ENCODE data around the gene CNTN4.

Gene CNTN4

DNA sequence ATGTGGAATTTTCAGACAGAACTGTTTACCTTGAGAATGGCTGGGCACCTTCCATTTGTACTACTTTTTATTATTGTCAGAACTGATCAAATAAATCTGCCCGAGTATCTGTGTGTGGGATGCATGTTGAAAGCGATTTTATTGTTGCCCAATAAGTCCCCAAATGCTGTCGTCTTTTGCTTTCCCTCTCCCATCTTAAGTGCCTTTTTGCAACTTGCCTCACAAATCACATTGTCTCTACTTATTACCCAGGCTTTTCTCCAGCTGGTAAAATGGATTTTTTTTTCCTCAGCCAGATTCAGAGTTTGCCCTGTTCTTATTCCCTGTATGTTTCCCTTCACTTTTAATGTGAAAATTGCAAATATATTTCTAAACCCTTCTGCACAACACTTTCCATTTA lies 163.1 kb downstream of the CNTN4 start:
- DNase-seq (ENCODE audit: low read depth in 1 of 2, low spot score in 1 of 2) = no peak

DNA sequence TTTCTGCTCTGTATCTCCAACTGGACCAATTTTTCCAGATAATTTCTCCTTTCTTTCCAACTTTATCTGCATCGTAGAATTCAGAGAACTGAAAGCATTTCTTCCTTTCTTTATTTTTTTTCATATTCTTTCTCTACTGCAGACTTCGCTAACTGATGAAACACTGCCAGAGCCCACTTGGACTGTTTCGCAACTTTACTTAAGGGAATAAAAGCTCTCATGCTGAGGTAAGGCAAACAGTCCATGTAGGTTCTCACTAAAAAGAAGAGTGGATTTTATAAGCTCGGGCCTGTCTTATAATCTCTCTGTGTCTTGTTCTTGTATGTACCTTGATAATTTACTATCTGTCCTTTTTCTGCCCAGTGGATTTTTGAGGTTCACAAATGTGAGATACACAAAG lies 163.5 kb downstream of the CNTN4 start:
- no peak for DNase-seq (ENCODE audit: low read depth in 1 of 2, low spot score in 1 of 2)

DNA sequence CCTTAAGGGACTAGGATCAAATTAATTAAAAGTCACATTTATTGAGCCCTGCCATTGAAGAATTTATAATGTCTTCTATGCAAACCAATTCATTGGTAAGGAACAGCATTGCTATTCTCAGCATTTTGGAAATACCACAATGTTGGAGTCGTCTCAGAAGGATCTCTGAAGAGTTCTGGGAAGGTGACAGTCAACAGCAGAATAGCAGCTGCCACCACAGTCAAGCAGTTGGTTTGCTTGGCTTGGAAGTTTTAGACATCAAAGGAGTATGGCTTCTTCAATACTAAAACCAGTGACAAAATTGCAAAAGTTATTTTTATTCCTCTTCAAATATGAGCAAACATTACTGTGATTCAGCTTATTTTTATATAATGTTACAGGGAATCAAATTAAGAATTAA lies 167.9 kb downstream of the CNTN4 start:
- no peak for DNase-seq (ENCODE audit: low read depth in 1 of 2, low spot score in 1 of 2)

DNA sequence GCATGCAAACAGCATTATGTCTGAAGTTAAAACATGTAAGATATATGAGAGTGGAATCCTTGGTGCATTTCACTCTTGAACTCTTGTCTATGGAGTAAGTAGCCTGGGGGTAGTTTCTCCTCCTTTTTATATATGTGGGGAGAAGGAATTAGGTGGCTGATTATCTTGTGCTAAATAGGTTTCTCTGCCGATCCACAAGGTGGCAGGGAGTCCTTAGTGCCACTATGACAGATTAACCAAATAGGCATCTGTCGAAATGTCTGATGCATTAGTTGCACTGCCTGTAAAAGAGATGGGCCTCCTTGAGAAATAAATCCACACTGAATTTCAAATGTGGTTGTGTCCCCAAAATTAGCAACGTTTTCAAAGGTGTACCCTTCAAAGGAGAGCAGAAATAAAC lies 170.1 kb downstream of the CNTN4 start:
- DNase-seq (ENCODE audit: low read depth in 1 of 2, low spot score in 1 of 2) = no peak

DNA sequence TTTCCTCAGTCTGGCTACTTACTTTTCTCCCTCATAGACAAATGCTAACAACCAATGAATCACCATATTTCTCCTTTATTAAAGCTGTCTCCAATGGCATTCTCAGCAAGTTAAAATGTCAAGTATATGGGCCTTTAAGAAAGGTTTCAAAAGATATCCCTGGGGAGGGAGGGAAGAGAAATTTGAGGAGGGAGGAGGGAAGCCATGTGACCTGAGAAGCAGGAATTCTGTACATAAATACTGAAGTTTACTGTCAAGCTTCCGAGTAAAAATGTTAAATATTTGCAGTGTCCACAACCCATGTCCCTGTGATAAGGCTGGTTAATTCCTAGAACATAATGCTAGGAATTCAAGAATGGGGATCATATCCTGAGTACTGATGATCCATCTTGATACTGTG lies 175.9 kb downstream of the CNTN4 start:
- DNase-seq (ENCODE audit: low read depth in 1 of 2, low spot score in 1 of 2) = no peak

DNA sequence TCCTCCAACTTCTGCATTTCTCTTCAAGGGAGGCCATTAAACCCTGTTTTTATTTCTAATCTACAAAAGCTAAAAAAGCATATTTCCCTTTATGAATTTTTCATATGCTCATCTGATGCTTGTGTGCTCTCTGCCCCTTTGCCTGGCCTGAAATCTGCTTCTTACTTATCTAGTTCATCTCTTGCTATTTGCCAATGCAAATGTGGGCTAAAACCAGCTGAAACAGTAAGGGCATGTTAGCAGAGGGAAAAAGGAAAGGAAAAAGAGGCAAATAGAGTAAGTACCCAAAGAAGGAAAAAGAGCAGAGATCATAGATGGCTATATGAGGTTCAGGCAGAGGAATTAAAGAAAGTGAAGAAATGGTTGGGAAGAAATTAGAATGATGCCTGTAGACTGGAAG lies 185.2 kb downstream of the CNTN4 start:
- no peak for DNase-seq (ENCODE audit: low read depth in 1 of 2, low spot score in 1 of 2)

DNA sequence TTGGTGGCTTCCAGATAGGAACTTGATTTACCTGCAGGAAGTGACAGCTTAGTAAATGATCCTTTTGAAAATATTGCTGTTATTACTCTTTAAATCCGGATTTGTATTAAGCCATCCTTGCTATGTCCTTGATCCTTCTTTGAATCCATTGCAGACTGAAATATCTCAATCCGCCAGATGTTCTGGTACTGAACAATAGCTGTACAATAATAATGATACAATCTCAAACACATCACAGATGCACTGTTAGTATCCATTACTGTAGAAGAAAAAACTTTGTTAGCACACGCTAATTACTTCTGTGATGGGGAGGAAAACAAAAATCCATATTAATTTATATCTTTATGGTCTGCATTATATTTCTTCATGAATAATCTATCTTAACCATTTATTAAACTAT lies 202.3 kb downstream of the CNTN4 start:
- DNase-seq (ENCODE audit: low read depth in 1 of 2, low spot score in 1 of 2) = no peak

DNA sequence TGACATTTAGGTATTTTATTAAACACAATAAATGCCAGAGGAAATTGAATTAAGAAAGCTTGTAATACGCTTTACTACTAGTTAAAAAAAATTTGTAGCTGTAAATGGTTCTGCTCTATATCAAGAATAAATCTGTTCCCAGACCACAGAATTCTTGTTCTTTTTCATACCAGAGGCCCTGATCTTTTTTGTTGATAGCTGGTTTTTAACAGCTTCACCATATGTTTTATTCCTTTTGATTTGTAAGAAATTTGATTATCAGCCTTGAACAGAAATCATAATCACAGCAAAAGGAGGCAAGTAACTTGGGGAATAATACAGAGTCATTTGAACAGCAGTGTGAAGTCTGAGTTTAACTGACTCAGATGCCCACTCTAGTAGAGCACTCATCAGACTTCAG lies 202.7 kb downstream of the CNTN4 start:
- DNase-seq (ENCODE audit: low read depth in 1 of 2, low spot score in 1 of 2) = no peak

DNA sequence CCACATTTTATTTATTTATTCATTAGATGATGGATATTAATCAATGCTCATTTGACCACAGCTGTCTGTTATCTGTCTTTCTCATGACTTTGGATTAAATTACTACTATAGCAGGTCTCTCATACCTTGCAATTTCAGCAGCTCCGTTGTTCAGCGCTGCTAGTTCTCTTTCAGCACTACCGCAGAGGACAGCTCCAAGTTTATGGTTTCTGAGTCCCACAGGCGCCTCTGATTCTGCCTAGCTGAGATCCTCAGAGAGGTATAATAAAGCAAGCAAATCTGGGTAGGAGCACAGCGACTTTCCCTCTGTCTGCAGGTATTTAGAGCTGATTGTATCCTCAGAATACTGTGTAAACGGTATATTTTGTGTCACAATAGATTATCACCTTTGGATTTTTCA lies 204.9 kb downstream of the CNTN4 start:
- no peak for DNase-seq (ENCODE audit: low read depth in 1 of 2, low spot score in 1 of 2)

DNA sequence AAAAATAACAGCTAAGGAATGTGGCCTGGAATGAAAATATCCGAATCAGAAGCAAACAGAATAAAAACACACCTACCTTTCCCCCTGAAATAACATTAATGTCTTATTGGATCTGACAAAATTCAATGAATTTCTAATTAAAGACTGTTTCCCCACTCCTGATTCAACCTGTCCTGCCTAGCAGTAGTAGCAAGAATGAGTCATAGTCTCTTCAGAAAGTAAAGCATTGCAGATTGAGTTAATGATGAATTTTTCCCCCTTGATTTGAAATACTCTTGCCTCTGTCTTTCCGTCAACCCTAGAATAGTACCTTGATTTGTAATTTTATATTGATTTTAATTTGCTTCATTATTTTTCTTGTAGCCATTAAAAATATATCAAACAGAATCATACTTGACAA lies 212.4 kb downstream of the CNTN4 start:
- no peak for DNase-seq (ENCODE audit: low read depth in 1 of 2, low spot score in 1 of 2)

DNA sequence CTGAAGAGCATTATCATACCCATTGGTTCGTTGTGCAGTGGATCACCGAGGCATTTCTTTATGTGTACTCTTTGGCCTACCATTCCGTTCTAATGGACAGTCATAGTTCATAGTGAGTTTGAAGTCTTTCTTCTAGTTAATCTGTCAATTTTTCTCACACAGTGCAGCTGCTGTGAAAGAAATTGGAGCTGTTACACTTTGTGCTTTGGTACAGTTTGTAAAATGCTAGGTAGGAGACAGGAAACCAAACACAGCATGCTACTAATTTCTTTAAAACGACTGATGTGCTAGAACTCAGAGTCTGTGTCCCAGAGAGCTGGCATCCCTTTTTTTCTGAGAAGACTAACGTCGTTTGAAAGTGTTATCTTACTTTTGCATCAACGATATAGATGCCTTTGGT lies 218.9 kb downstream of the CNTN4 start:
- no peak for DNase-seq (ENCODE audit: low read depth in 1 of 2, low spot score in 1 of 2)

DNA sequence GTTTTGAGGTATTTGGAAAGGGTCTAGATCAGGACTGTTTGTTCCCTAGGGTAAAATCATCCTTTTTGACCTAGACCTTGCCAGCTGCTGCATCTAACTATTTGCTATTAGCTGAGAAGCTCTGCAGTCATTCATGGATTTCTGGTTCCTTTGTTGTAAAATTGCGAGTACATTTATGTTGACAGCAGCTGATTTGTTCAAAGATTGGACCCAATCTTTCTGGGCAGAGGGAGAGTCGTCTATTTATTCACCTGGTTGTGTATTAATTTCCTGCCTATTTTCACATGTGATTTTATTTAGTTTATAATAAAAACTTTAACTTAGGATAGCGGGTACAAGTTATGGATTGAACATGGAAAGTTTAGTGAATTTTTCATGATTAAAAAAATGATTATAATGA lies 236.3 kb downstream of the CNTN4 start:
- DNase-seq (ENCODE audit: low read depth in 1 of 2, low spot score in 1 of 2) = no peak

DNA sequence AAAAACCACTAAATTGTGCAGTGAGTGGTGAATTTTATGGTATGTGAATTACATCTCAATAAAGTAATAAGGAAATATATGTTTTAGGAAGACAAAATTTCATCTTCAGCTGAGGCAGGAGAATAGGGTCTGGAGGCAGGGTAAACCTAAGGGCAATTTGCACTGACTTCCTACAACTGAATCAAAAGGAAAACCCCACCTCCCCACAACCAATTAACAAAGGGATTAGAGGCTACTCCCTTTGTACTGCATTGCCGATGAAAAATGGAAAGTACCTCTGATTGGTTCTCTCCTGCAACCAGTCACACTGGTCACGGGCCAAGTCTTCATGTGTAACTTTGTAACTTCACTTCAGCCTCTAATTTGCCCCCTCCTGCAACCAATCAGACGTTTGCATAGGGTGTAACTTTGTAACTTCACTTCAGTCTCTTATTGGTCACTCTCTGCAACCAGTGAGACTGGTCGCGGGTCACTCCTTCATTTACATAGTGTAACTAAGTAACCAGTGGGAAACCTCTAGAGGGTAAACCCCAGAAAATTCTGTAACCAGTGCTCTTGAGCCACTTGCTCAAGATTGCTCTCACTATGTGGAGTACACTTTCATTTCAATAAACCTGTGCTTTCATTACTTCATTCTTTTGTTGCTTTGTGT lies 244.5 kb downstream of the CNTN4 start:
- no peak for DNase-seq (ENCODE audit: low read depth in 1 of 2, low spot score in 1 of 2)

DNA sequence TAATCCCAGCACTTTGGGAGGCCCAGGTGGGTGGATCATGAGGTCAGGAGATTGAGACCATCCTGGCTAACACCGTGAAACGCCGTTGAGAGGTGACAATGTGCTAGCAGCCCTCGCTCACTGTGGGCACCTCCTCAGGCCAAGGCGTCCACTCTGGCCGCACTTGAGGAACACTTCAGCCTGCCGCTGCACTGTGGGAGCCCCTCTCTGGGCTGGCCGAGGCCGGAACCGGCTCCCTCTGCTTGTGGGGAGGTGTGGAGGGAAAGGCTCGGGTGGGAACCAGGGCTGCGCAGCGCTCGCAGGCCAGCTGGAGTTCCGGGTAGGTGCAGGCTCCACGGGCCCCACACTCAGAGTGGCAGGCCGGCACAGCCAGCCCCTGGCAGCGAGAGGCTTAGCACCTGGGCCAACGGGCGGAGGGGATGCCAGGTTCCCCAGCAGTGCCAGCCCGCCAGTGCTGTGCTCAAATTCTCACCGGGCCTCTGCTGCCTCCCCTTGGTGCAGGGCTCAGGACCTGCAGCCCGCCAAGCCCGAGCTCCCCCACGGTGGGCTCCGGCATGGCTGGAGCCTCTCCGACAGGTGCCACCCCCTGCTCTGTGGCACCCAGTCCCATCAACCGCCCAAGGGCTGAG lies 253.6 kb downstream of the CNTN4 start:
- DNase-seq (ENCODE audit: low read depth in 1 of 2, low spot score in 1 of 2) = no peak

DNA sequence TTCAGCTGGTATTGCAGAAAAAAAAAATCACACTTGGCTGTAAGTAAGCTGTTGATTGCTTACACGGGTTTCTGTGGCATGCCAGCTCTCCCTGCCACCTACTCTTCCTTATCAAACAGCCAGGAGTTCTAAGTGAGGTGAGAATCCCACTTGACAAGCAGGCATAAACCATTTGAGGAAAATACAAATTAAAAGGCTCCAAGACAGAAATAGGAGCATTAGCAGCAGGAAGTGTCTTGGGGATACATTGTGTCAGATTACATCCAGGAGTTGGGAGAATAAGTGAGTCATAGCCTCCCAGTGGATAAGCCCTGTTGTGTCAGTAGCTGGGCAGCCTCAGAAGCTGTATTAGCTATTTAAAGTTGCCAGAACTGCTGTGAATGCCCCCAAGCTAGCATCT lies 256.0 kb downstream of the CNTN4 start:
- DNase-seq (ENCODE audit: low read depth in 1 of 2, low spot score in 1 of 2) = no peak

DNA sequence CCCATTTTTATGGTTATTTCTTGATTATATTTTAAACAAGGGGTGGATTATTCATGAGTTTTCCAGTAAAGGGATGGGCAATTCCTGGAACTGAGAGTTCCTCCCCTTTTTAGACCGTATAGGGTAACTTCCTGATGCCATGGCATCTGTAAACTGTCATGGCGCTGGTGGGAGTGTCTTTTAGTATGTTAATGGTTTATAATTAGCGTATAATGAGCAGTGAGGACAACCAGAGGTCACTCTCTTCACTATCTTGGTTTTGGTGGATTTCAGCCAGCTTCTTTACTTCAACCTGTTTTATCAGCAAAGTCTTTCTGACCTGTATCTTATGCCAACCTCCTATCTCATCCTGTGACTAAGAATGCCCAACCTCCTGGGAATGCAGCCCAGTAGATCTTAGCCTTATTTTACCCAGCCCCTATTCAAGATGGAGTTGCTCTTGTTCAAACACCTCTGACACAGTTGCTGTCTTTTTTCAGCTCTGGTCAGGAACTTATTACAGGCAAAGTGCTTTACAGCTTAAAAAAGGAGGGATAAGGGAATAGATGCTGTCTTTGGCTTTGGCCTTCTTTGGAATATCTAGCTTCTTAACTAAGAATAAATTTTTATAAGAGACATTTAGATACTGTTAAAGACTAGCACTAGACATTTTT lies 257.8 kb downstream of the CNTN4 start:
- DNase-seq (ENCODE audit: low read depth in 1 of 2, low spot score in 1 of 2) = no peak

DNA sequence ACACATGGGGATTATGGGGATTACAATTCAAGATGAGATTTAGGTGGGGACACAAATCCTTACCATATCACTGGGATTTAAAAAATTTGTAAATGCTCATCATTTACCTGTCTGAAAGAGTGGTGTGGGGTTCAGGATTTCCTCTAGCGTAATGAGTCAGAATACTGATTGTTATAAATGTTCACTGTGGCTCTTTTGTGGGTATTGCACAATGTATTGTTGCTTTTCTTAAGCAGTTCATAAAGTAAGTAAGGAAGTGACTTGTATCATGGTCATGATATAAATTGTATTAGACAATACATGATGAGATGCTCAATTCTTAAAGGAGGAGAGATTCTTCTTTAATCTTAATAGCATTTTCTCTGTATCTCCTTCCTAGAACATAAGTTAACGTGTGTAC lies 262.1 kb downstream of the CNTN4 start:
- no peak for DNase-seq (ENCODE audit: low read depth in 1 of 2, low spot score in 1 of 2)

DNA sequence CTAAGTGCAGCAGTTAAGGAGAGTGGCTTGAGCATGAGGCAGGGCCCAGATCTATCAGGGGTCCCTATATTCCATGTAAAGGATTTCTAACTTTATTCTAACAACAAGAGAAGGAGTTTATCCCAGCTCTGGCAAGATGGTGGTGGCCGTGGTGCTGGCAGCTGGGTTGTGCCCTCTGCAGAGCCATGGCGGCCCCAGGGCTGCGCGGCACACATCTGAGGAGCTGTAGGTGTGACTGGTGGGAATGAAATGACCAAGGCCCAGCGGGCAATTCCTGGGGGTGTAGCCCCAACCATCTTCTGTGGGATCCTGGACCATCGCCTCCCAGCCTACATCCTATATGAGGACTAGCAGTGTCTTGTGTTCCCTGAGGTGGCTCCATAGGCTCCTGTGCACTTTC lies 263.5 kb downstream of the CNTN4 start:
- no peak for DNase-seq (ENCODE audit: low read depth in 1 of 2, low spot score in 1 of 2)

DNA sequence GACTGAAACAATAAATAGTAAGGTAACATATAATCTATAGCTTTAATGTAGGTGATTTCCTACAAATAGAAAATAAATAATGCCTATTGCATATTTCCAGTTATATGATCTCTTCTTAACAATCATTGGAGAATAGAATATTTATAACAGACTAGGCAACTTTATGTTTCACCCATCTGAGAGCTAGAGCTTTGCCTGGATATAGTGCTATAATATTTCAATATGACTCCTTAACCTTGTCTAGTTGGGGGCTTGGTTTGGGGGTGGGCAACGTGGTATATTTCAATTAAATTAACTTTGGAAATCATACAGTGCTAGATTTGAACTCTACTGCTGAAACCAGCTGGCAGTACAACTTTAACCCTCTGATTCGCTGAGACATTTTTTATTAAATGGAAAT lies 265.2 kb downstream of the CNTN4 start:
- no peak for DNase-seq (ENCODE audit: low read depth in 1 of 2, low spot score in 1 of 2)

DNA sequence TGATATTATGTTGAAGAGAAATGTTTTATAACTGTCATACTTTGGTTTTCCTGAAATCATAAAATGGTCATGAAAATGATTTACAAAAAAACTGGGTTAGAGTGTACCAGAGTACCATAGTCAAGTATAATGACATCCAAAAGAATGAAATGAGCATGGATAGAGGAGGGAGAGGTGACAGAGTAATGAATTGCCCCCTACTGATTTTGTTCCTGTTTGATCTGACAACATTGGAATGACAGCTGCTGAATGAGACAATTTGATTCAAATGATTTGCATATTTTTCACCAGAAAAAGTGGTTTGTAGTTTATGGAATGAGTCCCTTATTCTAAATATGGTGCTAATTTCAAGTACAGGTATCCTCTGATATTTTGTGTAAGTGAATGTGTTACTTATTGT lies 271.7 kb downstream of the CNTN4 start:
- DNase-seq (ENCODE audit: low read depth in 1 of 2, low spot score in 1 of 2) = no peak

DNA sequence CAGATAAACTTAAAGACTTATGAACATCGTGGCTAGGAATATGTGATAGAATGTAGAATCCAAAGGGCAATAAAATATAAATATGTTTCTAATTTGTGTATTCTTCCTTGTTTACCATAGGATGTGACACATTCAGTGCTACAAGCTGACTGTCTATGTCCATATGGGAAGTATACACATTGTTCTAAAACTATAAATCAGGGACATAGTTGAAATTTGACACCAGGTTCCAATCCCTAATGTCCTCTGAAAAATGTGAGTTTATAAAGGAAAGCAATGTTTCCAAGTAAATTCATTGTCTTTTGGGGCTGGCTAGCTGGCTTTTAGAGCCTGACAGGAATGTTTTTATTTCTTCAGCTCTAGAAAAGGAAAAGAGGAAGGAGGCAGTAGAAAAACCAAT lies 273.6 kb downstream of the CNTN4 start:
- DNase-seq (ENCODE audit: low read depth in 1 of 2, low spot score in 1 of 2) = no peak

DNA sequence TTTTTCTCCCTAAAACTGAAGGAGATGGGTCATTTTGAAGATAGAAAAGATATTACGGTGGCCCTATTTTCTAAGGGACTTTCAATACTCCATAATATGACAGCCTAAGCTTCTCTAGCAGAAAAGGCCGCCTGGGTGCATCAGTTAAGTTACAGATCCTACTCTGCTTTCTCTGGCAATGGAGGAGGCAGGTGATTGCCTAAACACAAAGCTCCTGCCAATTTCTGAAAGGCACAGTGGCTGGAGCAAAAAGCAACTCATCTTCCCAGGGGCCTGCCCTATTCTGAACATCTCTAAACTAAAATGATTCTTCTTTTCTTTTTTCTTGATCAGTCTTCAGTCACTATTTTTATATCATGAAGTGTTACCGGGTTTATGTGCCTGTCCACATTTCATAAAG lies 276.7 kb downstream of the CNTN4 start:
- no peak for DNase-seq (ENCODE audit: low read depth in 1 of 2, low spot score in 1 of 2)

DNA sequence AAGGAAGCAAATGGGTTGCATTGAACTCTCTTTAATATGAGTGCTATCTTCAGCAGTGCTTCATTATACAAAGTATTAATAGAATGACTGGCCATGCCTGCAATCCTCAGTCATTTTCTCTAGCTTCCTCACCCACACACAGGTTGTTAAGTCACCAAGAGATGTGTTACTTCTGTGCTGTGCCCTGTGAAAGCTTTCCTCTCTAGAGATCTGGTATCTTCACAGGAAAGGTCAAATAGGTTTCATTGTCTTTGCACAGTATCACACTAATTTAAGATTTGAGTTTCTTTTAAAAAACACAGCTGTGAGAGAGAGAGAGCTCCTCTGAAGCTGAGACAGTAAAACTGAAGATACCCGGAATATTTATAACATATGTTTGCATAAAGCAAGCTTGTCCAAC lies 278.6 kb downstream of the CNTN4 start:
- DNase-seq (ENCODE audit: low read depth in 1 of 2, low spot score in 1 of 2) = no peak

Data from activated CD4-positive, alpha-beta T cell treated with anti-CD3 and anti-CD28 coated beads, Interleukin-2, amount 50 U/mL, for 24 hours (primary cell).